Stimulated activated CD8-positive, alpha-beta memory T cell treated with anti-CD3 and anti-CD28 coated beads, Interleukin-7, amount 100 ng/mL, for 24 hours (primary cell): ENCODE data around the gene GPX2.

Experiments
- DNase-seq: peaks from one replicate; pipeline ENCODE4 v3.0.0-alpha.2; 2020; ENCODE audit warnings: low read depth

Gene GPX2

DNA sequence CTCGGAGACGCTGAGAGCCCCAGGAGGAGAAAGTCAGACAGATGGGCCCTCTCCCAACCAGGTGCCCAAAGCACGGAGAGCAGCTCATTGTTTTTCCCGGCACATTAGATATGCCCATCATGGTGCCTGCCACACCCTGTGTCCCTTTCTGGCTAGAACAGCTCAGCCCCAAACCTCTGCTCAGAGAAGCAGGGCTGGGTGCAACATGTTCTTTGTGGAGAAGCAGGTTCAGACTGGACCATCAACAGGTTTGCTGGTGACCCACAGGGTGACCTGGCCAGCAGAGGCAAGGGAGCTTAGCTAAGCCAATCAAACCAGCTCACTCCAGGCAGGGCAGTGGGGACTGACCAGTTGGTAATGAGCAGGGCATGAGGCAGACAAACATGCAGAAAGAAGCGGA, 16.2 kb upstream of the GPX2 start:
- no peak for DNase-seq

DNA sequence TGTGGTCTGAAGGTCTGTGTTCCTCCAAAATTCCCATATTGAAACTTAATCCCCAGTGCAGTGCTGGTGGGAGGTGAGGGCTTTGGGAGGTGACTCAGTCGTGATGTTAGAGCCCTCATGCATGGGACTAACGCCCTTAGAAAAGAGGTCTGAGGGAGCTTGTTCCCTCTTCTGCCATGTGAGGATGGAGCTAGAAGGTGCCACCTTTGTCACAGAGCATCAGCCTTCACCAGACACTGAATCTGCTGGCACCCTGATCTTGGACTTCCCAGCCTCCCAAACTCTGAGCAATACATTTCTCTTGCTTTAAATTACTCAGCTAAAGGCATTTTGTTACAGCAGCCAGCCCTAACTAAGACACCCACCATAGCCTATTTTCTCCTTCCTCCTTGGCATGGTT, 15.7 kb upstream of the GPX2 start:
- DNase-seq: no peak

DNA sequence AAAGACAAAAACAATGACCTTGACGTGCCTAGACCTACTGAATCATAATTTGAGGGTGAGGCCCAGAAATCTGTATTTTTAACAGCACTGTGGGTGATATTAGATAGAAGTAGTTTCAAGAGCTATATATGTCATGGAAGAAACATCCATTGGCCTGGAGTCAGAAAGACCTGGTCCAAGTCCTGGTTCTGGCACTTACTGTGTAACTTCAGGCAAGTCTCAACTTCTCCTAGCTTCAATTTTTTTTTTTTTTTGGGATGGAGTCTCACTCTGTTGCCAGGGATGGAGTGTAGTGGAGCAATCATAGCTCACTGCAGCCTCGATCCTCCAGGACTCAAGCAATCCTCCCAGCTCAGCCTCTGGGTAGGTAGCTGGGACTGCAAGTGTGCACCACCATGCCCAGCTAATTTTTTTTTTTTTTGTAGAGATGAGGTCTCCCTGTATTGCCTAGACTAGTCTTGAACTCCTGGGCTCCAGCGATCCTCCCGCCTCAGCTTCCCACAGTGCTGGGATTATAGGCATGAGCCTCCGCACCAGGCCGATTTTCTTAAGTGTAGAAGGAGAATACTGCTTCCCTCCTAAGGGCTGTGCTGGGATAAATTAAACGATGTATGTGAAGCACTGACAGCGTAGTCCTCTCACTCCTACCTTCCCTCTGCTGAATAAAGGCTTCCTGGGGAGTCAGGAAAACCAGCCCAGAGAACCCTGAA, 14.3 kb upstream of the GPX2 start:
- DNase-seq: no peak

DNA sequence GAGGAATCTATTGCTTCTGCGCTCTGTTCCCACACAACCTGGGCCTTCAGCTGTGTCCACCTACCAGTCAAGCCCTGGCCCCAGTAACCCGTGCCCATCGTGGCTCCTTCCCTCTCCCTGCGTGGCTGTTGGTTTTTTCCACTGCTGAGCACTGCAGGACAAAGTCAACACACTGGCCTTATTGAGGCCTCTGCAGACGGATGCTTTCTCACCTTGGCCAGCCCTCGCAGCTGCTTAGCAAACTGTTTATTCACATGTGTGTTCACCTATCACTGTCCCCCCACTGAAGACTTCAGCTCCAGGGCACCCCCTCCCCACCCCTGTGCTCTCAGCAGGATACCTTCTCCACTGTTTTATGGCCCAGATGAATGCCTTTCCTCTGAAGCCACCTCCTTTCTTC, 12.8 kb upstream of the GPX2 start:
- DNase-seq: no peak

DNA sequence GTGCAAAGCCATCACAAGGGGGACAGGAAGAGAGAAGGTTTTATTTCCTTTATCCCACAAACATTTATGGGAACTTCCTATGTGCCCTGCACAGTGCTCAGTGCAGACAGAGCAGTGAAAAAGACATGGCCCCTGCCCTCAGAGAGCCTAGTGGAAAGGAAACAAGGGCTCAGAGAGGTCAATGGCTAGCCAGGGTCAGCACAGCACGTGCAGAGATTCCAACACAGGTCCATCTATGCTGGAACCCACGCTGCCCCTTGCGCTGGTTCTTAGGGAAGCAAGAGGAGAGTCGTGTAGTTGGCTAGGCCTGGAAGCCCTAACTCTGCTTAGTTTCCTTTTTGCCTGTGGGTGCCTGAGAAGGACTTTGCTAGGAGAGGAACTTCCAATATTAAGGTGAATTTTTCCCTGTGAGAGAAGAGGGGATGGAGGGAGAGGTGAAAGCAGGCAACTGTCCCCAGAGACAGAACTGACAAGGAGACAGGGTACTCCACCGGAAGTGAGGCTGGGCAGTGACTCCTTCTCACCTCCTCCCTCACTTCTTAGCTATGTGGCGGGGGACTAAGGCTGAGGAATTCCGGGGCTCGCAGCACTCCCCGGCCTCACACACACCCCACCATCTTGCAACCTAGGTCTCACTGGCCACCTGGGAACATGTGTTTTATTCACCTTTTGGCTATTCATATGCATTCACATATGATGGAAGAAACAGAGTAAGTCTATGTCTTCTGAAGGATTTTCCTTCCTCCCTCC, 12.1 kb upstream of the GPX2 start:
- no peak for DNase-seq

DNA sequence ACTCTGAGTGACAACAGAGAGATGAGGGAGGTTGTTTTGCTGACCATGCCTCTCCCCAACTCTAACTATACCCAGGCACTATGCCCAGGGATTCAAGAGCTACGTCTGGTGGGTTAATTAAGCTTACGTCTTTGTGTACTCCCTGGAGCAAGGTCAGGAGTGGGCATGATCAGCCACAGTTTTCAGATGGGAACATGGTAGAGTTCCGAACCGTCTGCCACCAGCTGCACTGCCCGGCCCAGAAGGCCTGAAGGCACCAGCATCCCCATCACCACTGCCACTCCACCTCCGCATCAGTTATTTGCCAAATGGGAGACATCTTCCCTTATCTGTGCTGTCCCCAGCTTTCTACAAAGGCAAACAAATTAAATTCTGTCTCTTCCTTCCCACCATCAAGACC, 11.1 kb upstream of the GPX2 start:
- DNase-seq: no peak

DNA sequence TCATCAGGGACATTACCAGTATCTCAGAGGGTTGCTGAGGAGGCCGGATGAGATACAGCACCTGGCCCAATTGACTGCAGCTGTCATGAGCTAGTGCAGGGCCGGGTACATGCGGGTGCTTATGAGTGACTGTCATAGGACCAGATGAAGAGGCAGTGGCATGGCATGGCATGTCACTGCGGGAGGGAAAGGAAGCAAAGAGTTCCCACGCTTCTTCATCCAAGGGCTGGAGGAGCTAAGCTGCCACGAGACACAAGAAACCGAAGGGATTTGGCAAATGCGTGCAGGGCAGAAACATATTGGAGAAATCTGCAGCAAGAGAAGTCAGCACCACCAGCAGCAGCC, 10.7 kb upstream of the GPX2 start:
- DNase-seq: no peak

DNA sequence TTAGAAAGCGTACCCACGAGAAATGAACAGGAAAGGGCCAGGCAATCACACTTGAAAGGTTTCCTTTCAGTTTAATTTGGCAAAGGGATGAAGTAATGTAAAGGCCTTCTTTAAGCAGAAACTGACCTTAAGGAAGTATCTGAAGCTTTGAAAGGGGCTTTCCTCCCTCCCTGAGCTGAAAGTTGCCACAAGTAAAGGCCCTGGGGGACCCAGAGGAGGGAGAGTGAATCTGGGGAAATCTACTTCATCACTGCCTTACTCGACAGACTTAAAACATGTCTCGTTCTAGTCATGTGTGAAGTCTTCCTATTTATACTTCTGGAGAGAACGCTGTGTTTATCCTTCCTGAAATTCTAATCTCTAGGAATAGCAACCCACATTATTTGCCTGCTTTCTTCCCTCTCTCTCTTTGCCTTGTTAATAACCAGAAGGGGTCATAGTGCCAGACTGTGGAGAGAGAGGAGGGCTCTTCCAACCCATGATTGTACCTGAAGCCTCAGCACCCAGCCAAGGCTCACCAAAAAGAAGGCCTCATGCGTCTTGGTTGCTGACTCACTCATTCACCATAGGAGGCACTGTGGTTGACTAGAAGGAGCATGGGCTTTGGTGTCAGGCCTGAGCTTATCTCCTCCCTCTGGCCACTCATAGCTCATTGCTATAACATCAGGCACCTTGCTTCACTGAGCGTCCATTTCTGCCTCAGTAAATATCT, 10.2 kb upstream of the GPX2 start:
- DNase-seq: no peak

DNA sequence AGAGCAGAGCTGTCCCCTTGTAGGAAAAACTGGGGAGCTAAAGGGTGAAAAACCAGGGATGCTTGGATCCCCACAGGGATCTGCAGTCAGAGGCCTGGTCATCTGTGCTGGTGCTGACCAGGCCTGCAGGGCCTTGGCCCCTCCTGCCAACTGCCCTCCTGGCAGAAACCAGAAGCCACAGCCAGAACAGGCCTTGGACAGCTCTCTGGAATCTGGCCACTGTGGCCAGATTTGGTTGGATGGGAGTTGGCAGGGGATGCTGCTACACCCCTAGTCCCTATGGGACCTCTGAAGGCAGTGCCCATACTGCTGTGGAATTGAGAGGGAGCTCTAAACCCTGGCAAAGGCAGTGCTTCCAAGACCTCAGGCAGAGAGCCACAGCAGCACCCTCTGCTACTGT, 9.2 kb upstream of the GPX2 start:
- DNase-seq: no peak

DNA sequence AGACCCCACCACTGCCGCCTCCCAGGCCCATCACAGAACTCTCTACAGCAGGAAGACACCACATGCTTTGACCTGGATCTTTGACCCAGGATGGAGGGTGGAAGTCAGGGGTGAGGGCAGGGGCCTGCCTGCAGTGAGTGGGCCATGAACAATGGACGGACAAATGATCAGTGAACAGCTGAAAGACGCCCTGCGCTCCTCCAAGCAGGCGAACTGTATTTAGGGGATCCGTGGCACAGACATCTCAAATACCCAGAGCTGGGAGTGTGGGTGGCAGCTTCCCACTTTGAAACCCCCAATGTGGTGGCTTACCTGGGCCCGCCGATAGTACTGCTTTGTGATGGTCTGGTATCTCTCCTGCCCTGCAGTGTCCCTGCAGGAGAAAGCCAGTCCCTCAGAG, 8.7 kb upstream of the GPX2 start:
- no peak for DNase-seq

DNA sequence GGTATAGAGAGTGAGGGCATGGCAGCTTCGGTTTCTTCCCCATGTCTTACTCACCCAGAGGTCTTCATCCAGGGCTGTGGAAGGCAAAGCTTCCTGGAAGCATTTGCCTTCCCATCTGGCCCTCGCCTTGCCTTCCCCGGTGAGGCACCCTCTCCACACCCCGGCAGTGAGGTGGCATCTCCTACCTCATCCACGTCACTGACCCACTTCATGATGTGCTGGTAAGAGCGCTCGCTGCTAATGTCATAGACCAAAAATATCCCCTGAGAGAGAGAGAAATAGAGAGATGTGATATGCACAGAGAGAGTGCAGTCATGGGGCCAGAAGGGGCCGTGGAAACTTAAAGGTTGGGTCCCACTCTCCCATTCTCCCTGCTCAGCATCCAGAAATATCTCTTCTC, 8.3 kb upstream of the GPX2 start:
- DNase-seq: no peak

DNA sequence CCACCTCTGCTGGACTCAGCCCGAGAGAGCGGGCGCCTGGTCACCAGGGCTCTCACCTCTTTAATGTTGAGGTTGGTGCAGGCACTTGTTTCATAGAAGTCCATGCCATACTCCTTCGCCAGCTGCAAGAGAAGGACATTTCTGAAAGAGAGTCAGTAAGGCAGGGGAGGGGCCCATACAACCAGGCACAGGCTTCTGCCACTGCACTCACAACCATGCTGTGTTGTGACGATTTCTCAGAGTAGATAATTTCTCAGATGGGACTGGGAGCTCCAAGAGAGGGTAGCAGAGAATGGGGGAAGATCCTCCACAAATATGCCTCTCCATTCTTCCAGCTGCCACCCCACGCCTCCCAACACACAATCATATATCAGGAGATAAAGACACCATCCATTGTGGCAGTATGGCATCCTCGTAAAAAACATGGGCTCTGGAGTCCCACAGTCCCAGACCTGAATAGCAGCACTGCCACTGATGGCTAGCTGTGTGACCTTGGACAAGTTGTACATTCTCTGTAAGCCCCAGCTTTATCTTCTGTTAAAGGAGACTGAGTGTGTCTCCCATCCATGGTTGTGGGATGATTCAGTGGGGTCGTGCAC, 6.2 kb upstream of the GPX2 start:
- DNase-seq: no peak

DNA sequence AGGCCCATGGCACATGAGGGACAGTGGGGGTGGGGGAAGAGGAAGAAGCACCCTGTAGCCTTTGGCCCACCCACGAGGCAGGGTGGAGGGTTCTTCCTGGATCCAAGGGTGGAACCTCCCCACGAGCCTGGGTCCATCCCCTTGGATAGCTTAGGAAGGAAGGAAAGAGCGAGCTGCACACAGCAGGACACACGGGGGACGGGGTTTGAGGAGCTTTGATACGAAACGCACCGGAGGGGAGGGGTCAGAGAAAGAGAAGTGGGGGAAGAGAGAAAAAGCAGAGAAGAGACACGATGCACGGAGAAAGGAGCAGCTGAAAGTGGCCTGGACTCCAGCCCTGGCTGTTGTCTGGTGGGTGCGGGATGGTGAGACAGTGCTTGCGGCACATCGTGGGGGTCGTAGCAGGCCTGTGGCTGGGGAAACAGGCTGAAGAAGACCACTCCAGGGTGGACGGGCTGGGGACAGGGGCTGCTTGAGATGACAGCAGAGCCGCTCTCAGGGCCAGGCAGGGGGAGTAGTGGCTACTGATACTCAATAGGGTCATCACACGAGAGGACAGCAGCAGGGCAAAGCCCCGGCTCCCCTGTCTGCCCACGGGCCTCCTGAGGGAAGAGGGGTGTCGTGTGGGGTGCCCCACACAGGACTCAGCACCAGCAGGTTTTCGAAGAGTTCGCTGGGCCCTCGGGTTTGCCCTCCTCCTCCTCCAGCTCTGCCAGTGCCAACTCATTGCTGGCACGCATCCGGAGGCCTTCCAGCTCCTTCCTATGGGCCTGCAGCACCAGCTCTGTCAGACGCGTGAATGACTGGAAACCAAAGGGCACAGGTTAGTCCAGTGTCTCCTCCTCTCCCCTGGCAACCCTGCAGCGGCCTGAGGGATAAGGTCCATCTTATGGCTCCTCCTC, 5.4 kb upstream of the GPX2 start:
- DNase-seq: no peak

DNA sequence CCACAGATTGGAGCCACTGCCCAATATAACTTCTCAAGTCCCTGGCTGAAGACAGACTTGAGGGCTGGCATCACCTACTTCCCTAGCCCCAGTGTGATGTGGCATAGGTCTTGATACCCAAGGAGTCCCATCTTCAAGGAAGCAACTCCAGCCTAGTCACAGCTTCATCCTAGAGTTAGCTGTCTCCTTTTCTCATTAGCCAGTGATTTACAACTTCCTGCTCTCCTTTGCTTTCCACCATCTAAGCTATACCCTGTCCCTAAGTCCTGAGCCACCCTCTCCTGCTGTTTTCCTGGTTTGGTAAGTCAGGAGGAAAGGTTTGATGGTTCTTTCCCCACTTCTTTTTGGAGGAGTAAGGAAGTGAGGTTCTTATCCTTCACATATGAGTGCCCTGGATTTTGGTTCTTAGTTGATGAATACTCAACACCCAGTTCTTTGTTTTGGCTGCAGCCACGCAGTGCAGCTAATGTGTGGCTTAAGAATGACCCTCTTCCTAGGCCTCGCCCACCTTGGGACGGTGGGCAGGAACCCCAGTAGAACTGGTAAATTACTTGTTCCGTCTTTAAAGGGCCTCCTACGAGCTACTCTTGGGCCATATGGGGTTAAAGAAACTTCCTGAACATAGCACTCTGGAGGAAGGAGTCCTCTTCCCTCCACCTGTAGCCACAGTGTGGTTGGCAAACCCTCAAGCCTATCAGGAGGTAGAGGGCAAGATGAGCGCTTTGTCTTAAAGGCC, 3.9 kb upstream of the GPX2 start:
- DNase-seq: no peak

DNA sequence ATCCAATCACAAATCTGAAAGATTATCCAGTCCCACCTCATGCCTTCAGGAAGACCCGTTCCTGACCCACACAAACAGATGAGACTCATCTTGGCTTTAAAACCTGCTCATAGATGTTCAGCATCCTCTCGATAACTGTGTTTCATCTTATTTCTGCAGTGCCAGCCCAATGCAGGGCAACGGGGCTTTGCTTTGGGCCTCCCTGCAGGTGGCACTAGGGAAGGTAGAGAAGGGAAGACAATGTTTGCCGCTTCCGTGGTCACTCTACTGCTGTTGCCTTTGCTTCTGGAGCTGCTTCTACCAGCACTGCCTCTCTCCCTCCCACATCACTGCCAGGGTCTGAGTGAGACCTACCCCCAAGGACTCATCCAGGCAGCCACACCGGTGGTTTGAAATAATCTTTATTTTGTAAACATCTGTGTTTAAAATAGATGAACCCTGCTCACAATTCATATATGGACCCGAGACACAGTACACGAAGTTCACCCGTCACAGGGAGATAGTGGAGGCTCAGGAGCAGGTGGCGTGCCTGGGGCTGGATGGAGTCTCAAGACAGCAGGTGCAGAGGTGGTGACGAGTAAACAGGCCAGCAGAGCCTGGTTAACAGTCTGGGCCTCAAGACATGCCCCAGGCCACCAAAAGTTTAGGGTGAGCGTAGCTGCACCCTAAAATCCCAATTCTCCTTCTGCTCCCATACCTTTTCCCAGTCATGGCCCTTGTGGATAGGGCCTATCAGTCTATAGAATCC, 3.1 kb upstream of the GPX2 start:
- no peak for DNase-seq

DNA sequence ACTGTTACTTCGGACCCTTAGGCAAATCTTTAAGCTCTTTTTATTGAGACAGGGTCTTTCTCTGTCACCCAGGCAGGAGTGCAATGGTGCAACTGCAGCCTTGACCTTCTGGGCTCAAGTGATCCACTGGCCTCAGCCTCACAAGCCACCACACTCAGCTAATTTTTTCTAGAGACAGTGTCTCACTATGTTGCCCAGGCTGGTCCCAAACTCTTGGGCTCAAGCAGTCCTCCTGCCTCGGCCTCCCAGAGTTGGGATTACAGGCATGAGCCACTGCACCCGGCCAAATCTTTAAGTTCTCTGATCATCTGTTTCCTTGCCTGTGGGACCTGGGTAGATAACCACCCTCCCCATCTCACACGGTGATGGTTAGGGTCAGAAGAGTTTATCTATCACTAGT, 2.3 kb upstream of the GPX2 start:
- DNase-seq: no peak

DNA sequence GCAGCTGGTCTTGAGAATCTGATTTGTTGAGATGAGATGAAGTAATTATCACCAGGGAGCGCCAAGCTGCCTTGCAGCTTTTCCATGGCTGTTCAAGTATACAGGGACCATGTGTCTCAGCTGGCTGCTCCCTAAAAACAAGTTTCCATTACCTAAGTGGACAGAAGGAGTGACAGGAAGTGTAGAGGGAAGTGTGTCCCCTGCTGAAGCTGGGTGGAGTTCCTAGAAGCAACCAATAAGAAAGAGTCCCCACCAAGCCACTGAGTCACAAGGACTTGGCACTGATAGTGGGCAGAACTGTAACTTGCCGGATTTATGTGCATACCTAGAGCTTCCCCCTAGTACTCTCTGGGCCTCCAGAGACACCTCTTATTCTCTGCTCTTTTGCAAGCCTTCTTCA, 1.5 kb upstream of the GPX2 start:
- DNase-seq: no peak

DNA sequence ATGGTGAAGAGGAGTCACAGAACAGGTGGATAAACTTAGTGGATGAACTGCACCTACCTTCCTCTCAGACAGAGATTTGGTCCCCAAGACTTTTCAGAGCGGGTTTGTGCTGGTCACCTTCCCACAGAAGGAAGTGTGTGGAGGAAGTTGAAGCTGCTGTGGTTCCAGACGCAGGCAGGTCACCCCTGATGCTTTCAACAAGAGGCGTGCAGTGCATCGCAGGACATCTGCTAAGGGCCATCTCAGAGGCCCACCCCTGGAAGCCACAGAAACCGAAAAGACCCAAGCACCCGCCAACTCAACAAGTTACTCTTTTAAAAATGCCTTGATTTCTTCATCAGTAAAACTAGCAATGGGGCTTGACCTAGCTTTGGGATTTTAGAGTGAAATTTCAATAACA, 1.0 kb upstream of the GPX2 start:
- no peak for DNase-seq

DNA sequence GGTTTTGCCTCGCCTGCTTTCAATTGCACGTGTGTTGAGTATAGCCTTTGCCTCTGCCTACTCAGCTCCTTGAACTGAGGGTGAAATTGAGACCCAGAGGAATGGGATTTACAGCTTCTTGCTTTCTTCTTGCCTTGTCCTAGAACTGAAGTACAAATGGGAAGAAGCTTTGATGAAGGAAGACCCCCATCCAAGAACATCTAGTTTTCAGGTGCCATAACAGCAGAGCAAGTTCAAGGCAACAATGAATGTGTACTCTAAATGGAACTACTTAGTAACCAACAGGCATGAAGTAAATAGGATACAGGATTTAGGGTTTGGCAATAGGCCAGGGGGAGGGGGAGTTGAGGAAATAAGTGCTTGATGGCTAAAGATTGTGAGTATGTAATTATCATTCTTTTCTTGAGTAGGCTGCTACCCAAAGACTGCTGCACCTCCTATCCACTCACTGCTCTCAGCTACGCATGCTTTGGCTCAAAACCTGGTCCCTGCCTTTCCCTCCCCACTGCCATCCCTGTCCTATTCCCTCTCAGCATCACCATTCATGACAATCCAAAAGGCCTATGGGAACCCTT, 2.1 kb downstream of the GPX2 start:
- no peak for DNase-seq

DNA sequence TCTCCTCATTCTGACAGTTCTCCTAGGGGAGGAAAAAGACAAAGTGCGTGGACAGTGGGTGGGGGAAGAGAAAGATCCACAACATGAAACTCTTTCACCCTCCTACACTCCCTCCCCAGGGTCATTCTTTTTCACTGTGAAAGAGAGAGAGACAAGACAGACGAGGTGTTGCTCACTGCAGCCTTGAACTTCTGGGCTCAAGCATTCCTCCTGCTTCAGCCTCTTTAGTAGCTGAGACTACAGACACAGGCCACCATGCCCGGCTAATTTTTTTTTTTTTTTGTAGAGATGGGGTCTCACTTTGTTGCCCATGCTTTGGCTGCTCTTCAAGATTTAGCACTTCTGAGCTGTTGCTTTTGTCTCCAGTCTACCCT, 2.7 kb downstream of the GPX2 start:
- DNase-seq: no peak
